Measurements from ENCODE around the gene PGAM1.
"Not testable (repeated sequence)": the region's sequence is repeated elsewhere in the genome, so short reads cannot be mapped to it uniquely, and the experiment has no call there.

Gene PGAM1

GRCh38 chr10:97425964-97426775 is at the start of gene PGAM1:
Gene PGAM1, plus strand, starts transcription at chr10:97426191. Its CDS starts 117 bp downstream, at chr10:97426308.
- DNase-seq (ENCODE audit: low read depth) = peak; percentile 92

DNA sequence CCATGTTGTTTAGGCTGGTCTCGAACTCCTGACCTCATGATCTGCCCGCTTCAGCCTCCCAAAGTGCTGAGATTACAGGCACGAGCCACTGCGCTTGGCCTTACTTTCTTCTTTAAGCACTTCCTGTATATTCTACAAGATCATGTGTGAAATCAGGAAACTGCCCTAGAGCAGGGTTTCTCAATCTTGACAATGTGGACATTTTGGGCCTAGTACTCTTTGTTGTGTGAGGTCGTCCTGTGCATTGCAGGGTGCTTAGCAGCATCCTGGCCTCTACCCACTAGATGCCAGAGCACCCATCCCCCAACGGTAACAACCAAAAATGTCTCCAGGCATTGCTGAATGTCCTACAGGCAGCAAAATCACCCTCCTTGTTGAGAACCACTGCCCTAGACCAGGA is 49.6 kb upstream of the PGAM1 start:
- peak; percentile 6 for DNase-seq (ENCODE audit: low read depth)

DNA sequence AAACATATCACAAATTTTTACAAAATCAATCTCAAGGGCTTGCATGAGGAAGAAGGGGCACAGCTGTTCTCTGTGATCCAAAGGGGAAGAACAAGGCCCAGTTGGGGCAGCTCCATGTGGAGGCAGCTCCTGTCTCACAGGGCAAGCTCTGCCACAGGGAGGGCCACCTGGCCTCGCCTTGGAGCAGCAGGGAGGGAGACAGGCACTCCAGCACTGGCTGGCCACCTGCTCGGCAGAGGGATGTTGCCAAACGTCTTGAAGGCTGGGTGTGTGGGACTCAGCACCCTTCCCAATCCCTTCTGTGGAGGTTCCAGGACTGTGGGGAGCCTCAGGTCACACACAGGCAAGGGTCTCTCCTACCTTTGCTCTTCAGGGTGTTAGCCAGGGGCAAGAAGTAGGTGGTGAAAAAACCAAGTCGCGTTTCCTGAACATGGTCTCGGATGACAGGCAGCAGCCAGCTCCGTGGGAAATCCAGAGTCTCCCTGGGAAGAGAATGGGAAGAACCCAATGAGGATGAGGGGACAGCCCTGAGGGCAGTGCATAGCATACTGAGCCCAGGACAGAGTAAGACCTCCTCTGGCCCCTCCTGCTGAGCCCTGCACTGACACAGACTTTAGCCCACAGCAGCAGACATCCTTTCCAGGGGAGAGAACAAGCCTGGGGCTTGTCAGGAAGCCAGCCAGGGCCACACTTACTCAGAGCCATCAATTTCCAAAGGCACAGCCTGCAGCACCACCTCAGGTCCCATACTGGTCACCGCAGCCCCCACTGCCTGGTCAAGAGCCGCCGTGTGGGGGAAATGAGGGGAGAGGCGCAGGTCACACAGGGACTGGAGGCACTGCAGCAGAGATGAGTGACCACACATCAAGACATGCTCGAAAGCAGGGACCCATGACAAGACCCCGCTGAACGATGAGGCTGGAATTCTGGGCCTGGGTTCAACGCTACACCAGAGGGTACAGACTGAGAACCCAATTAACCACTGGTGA is 46.8 kb upstream of the PGAM1 start:
- no peak for DNase-seq (ENCODE audit: low read depth)

GRCh38 chr10:97380516-97380915 is 45.5 kb upstream of the PGAM1 start:
- DNase-seq (ENCODE audit: low read depth) = no peak

DNA sequence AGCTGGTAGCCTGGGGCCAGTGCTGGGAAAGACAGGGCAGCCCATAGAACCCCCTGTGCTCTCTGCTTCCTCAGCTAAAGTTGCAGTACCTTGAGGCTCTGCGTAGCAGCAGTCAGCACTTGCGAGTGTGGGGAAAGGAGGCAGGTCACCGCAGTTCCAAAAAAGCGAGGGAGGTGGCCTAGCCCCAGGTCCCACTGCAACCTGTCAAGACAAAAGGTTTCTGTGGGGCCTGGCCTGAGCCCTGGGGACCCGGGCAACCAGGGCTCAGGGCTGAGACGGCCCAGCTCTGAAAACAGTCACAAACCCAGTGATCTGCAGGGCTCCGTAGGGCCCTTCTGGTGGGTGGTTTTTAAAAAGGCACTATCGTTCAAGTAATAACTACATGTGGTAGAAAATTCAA is 44.4 kb upstream of the PGAM1 start:
- DNase-seq (ENCODE audit: low read depth) = no peak

- DNase-seq (ENCODE audit: low read depth) = no peak
Measured at GRCh38 chr10:97383159-97383558, 42.8 kb upstream of the PGAM1 start.

- no peak for DNase-seq (ENCODE audit: low read depth)
Measured at GRCh38 chr10:97384156-97384555, 41.8 kb upstream of the PGAM1 start.

DNA sequence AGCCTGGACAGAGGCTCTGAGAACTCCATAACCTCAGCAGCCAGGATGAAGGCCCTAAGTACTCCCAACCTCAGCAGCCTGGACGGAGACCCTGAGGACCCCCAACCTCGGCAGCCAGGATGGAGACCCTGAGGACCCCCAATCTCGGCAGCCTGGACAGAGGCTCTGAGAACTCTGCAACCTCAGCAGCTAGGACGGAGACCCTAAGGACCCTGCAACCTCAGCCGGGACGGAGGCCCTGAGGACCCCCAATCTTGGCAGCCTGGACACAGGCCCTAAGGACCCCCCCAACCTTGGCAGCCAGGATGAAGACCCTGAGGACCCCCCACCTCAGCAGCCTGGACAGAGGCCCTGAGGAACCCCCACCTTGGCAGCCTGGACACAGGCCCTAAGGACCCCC is 41.4 kb upstream of the PGAM1 start:
- DNase-seq (ENCODE audit: low read depth) = no peak

DNA sequence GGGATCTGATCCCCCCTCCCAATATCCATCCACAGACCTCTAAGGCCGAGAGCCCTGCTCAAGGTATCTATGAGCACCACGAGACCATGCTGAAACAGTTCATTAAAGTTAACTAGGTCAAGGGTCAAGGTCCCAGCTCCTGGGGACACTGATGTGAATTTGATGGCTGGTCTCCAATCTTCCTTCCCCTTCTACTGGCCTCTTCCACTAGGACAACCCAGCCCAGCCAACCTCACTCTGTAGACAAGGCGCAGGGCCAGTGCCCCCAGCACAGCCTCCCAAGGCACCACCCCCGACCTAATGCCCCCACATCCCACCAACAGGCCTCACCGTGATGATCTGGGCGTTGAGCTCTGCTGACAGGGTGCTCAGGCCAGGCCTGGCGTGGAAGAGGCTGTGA is 40.4 kb upstream of the PGAM1 start:
- DNase-seq (ENCODE audit: low read depth) = no peak

DNA sequence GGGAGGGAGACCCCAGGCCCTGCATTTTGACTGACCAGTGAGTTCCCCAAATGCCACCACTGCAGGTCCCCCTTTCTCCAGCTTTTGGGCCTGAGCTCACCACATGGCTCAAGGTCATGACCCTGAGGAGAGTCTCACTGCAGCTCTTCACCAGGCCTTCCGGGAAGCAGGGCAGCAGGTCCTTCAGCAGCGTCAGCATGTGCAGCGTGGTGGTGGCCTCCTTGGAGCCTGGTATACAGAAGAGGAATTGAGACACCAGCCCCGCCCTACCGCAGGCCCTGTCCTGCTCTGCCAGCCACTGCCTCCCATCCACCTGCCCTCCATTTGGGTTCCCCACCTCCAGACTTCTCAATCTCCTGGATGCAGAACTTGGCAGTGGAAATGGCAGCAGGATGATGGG is 37.8 kb upstream of the PGAM1 start:
- no peak for DNase-seq (ENCODE audit: low read depth)

GRCh38 chr10:97390091-97390490 is 35.9 kb upstream of the PGAM1 start:
- DNase-seq (ENCODE audit: low read depth) = no peak

GRCh38 chr10:97393034-97393573 is 32.9 kb upstream of the PGAM1 start:
- DNase-seq (ENCODE audit: low read depth) = no peak

- DNase-seq (ENCODE audit: low read depth) = no peak
Measured at GRCh38 chr10:97396056-97396455, 29.9 kb upstream of the PGAM1 start.

- DNase-seq (ENCODE audit: low read depth) = peak; percentile 69
Measured at GRCh38 chr10:97399843-97400545, 26.0 kb upstream of the PGAM1 start.

GRCh38 chr10:97400665-97401454 is 25.1 kb upstream of the PGAM1 start, which contains the start of gene RRP12:
Gene RRP12, minus strand, starts transcription at chr10:97401340. Its CDS starts 109 bp downstream, at chr10:97401231.
- peak; percentile 98 for DNase-seq (ENCODE audit: low read depth)

- DNase-seq (ENCODE audit: low read depth) = no peak
Measured at GRCh38 chr10:97401455-97401919, 24.5 kb upstream of the PGAM1 start.

GRCh38 chr10:97404044-97404443 is 21.9 kb upstream of the PGAM1 start:
- no peak for DNase-seq (ENCODE audit: low read depth)

- no peak for DNase-seq (ENCODE audit: low read depth)
Measured at GRCh38 chr10:97406064-97406463, 19.9 kb upstream of the PGAM1 start.

GRCh38 chr10:97406483-97406882 is 19.5 kb upstream of the PGAM1 start:
- DNase-seq (ENCODE audit: low read depth) = not testable (repeated sequence)

DNA sequence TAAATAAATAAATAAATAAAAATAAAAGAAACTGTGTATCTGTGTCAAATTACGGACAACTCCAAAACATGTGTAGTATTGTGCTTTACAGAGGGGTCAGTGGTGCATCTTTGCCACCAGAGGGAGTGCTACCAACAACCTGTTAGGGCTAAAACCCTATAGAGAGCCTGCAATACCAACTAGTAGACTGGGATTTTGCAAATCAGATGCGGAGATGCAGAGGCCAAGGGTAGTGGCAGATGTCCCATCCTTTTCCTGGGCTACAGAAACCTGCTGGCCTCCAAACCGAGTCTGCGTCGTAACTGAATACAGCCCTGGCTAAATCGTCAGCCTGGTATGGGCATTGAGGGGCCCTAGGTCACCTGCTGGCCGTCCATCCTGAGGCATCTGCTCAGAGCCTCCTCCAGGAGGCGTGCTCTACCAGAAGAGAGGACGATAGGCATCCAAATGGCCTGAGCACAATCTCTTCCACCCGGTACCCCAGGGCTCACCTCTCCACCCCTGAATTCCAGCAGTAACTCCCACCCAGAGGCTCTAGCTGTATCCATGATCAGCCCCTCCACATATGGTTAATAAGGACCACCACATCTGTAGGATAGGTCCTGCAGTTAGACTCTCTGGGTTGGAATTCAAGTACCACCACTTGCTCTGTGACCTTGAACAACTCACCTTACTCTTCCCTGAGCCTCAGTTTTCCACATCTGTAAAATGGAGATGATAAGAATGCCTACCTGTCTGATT is 18.6 kb upstream of the PGAM1 start:
- DNase-seq (ENCODE audit: low read depth) = peak; percentile 78
